ENCODE measurements around the gene THAP4.
"Not testable (repeated sequence)": the region's sequence is repeated elsewhere in the genome, so short reads cannot be mapped to it uniquely, and the experiment has no call there.

THAP4 gene

DNA sequence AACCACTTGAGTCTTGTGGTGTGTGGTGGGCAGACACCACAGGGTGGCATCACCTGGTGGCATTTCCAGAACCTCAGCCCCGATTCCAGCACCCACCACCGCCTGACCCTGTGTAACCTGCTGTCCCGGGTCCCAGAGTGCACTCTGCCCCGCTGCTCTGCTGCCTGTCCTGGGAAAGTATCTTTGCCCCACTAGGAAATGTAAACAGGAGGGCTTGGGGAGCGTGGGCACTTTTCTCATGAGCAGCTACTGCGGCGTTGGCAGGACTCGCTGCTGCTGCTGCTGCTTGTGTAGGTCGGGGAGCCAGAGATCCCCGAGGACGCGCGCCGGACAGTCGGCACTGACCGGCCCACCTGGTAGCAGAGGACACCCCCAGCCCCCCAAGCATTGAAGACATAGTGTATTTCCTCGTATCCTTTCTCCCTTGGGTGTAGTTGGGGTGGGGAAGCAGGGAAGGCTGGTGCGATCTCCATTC lies 36.3 kb upstream of the THAP4 start:
- H3K4me3 ChIP-seq (ENCODE audit: low read length), result no peak overlapping the region
- H3K36me3 ChIP-seq (ENCODE audit: control insufficient read depth, low read depth, low read length), result peaks cover 39% of the 10 kb centered on the region
- H3K4me1 ChIP-seq (ENCODE audit: control insufficient read depth, low read depth, low read length), result no peaks in the 10 kb centered on the region
- no peaks in the 10 kb centered on the region for H3K9me3 ChIP-seq (ENCODE audit: control insufficient read depth, low read depth, low read length)
- no peaks in the 10 kb centered on the region for H3K27me3 ChIP-seq (ENCODE audit: control insufficient read depth, insufficient read depth, low read length)
- H3K27ac ChIP-seq (ENCODE audit: low read length), result no peak overlapping the region
- H3K9ac ChIP-seq (ENCODE audit: low read length), result no peak overlapping the region

DNA sequence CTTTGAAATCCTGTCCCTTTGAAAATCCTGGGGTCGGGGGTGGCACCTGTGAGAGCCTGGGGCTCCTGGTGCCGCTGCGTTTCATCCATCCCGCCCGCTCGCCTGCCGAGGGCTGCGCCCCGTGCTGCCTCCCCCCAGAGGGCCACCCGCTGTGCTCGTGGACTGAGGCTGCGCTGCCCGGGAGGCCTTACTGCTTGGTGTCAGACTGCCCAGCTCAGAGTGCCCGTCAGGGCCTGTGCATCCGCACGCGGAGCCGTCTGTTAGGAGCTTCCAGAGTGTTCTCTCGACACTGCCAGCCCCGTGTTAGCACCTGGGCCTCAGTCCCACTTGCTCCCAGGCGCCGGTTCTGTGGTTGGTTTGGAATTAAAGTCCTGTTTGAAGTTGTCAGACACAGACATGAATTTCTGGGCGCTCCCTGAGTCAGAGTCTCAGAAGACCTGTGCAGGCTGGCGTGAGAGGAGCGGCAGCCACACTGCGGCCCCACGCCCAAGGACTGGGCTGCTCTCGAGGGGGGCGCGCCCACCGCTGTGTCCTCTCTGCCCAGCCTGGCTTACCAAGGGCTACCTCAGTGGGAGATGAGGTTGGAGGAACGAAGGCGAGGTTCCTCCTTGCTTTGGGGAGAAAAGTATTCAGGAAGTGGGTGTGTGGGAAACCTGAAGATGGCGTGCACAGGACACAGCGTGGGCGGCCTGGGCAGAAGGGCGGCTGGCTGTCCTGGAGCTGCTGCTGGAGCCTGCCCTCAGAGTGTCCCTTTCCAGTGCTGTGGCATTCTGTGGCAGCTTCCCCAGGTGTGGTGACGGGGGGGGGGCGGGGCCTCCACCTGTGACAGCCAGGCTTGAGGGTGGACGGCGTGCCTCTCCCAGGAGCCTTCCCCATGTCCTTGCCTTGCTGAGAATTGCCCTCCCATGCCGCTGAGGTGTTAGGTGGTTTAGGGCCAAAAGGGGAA lies 35.6 kb upstream of the THAP4 start:
- Histone ChIP-seq H3K36me3 (ENCODE audit: control insufficient read depth, low read depth, low read length) (peaks cover 38% of the 10 kb centered on the region), H3K27me3 (ENCODE audit: control insufficient read depth, insufficient read depth, low read length) (no peaks in the 10 kb centered on the region), H3K4me1 (ENCODE audit: control insufficient read depth, low read depth, low read length) (no peaks in the 10 kb centered on the region), H3K9me3 (ENCODE audit: control insufficient read depth, low read depth, low read length) (no peaks in the 10 kb centered on the region), H3K4me3 (ENCODE audit: low read length) (no peak overlapping the region), H3K9ac (ENCODE audit: low read length) (no peak overlapping the region), H3K27ac (ENCODE audit: low read length) (no peak overlapping the region)

DNA sequence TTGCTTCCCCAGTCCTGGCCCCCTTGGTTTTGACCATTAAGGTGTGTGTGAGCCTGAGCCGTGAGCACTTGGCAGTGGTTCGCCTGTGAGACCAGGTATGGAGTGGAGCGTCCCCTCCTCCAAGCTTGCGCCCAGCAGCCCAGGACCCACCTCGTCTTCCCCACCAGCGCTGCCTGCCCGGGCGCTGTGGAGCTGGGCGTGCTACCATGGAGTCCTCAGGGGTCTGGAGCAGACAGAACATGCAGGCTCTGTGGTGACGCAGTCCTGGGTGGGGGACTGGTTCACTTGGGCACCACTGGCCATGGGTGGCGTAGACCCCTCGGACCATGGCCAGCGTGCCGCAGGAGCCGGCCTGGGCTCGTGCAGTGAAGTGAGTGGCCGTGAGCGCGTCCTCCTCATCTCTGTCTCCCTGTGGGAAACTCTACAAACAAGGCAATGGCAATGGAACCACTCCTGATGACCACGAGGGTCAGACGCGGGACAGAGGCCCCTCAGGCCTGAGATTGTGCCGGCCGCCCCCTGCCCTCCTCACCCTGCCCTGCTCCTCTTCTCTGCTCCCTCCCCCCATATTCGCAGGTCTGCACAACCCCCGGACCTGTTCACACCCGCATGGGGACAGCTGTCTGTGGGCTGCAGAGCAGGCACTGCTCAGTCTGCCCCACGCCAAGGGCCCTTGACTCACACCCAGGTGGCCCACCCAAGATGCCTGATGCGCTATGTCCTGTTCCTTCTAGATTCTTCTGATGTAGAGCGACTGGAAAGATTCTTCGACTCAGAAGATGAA lies 34.7 kb upstream of the THAP4 start:
- H3K9me3 ChIP-seq (ENCODE audit: control insufficient read depth, low read depth, low read length), result no peaks in the 10 kb centered on the region
- H3K4me3 ChIP-seq (ENCODE audit: low read length), result no peak overlapping the region
- H3K9ac ChIP-seq (ENCODE audit: low read length), result no peak overlapping the region
- H3K27me3 ChIP-seq (ENCODE audit: control insufficient read depth, insufficient read depth, low read length), result no peaks in the 10 kb centered on the region
- no peaks in the 10 kb centered on the region for H3K4me1 ChIP-seq (ENCODE audit: control insufficient read depth, low read depth, low read length)
- no peak overlapping the region for H3K27ac ChIP-seq (ENCODE audit: low read length)
- H3K36me3 ChIP-seq (ENCODE audit: control insufficient read depth, low read depth, low read length), result peaks cover 34% of the 10 kb centered on the region

DNA sequence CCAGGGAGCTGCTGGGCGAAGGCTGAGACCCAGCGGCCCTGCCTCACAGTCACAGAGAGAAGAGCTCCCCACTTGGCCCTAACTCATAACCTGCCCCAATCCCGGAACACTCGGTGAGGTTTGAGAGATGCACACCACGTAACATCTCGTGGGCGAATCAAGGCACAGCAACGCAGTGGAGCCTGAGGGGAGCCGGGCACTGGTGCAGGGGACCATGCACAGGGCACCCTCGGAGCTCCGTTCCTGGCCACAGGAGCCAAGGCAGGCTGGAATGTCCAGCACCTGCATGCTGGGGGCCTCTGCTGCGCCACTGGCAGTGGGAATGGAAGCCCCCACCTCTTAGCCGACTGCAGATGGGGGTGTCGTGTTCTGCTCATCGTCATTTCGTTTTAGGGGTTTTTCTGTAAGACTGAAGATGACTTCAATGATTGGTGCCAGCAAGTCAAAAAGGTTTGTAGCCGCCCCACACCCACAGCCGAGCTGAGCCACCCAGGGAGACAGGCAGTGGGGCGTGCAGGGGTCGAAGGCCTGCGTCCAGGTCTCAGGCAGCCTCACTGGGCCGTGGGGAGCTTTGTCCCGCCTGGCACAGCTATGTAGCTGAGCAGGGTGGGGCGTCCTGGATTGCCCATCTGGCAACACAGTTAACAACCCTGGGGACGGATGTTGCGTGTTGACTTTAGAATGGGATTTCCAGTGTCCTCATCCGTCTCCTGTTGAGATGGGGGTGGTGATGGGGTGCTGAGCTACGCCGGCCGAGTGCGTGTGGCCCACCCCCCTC lies 33.6 kb upstream of the THAP4 start:
- H3K27ac ChIP-seq (ENCODE audit: low read length), result no peak overlapping the region
- peaks cover 30% of the 10 kb centered on the region for H3K36me3 ChIP-seq (ENCODE audit: control insufficient read depth, low read depth, low read length)
- no peaks in the 10 kb centered on the region for H3K27me3 ChIP-seq (ENCODE audit: control insufficient read depth, insufficient read depth, low read length)
- no peaks in the 10 kb centered on the region for H3K4me1 ChIP-seq (ENCODE audit: control insufficient read depth, low read depth, low read length)
- no peak overlapping the region for H3K4me3 ChIP-seq (ENCODE audit: low read length)
- H3K9ac ChIP-seq (ENCODE audit: low read length), result no peak overlapping the region
- no peaks in the 10 kb centered on the region for H3K9me3 ChIP-seq (ENCODE audit: control insufficient read depth, low read depth, low read length)

DNA sequence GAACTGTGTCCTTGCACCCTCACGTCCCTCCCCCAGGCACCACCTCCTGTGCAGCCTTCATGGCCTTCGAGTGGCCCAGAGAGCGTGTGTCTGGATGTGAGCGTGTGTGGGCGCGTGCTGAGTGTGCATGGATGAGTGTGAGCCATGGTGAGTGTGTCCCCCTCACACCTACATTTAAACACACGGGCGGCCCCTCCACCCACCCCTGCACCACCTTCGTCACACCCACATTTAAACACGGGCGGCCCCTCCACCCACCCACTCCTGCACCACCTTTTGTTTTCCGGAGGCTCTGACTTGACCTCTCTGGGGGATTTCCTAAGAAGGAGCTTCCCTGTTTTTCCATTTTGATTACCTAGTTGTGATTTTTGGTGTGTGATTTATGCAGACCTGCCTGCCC lies 31.9 kb upstream of the THAP4 start:
- H3K27ac ChIP-seq (ENCODE audit: low read length), result no peak overlapping the region
- peaks cover 27% of the 10 kb centered on the region for H3K36me3 ChIP-seq (ENCODE audit: control insufficient read depth, low read depth, low read length)

DNA sequence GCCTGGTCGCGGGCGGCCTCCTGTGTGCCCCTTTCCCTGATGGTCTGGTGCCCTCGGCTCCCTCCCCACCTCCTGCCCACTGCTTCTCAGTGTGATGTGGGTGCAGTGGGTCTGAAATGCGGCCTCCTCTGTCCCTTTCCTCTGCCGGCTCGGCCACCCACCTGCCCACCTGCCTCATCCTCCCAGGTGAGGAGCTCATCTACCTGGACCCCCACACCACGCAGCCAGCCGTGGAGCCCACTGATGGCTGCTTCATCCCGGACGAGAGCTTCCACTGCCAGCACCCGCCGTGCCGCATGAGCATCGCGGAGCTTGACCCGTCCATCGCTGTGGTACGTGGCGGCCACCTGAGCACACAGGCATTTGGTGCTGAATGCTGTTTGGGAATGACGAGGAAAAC lies 31.4 kb upstream of the THAP4 start:
- H3K9me3 ChIP-seq (ENCODE audit: control insufficient read depth, low read depth, low read length), result no peaks in the 10 kb centered on the region
- H3K27me3 ChIP-seq (ENCODE audit: control insufficient read depth, insufficient read depth, low read length), result no peaks in the 10 kb centered on the region
- no peak overlapping the region for H3K9ac ChIP-seq (ENCODE audit: low read length)
- H3K4me3 ChIP-seq (ENCODE audit: low read length), result no peak overlapping the region
- no peaks in the 10 kb centered on the region for H3K4me1 ChIP-seq (ENCODE audit: control insufficient read depth, low read depth, low read length)
- H3K36me3 ChIP-seq (ENCODE audit: control insufficient read depth, low read depth, low read length), result peaks cover 27% of the 10 kb centered on the region
- no peak overlapping the region for H3K27ac ChIP-seq (ENCODE audit: low read length)

More for the DNA sequence above, 31.9 kb upstream of the THAP4 start:
- H3K9ac ChIP-seq (ENCODE audit: low read length), result no peak overlapping the region
- H3K27me3 ChIP-seq (ENCODE audit: control insufficient read depth, insufficient read depth, low read length), result no peaks in the 10 kb centered on the region
- no peak overlapping the region for H3K4me3 ChIP-seq (ENCODE audit: low read length)
- H3K4me1 ChIP-seq (ENCODE audit: control insufficient read depth, low read depth, low read length), result no peaks in the 10 kb centered on the region
- no peaks in the 10 kb centered on the region for H3K9me3 ChIP-seq (ENCODE audit: control insufficient read depth, low read depth, low read length)

DNA sequence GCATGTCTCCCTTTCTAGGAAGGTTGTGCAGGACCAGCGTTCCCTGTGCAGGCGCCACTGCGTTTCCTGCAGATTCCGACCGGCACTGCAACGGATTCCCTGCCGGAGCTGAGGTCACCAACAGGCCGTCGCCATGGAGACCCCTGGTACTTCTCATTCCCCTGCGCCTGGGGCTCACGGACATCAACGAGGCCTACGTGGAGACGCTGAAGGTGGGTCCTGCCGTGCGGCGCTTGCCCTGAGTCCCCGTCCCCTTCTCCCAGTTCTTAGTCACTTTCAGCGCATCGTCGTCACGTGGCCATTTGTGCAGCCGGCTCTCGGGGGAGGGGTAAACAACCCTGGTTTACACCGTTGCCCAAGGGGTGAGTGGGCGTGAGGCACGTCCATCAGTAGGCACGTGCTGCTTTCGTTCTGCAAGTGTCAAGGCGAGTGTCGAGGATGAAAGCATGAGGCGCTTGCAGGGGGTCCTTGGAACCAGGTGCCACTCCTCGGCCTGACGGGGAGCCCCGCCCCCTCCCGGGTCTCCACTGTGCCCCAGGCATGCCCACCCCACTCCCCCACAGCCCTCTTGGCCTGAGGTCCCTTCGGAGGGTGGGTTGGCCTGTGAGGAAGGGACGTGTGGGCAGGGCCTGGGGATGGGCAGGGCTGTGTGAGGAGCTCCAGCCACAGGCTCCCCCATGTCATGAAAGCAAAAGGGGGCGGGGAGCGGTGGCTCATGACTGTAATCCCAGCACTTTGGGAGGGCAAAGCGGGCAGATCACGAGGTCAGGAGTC lies 29.9 kb upstream of the THAP4 start:
- Histone ChIP-seq H3K27me3 (ENCODE audit: control insufficient read depth, insufficient read depth, low read length) (no peaks in the 10 kb centered on the region), H3K27ac (ENCODE audit: low read length) (no peak overlapping the region), H3K4me3 (ENCODE audit: low read length) (no peak overlapping the region), H3K4me1 (ENCODE audit: control insufficient read depth, low read depth, low read length) (no peaks in the 10 kb centered on the region), H3K9ac (ENCODE audit: low read length) (no peak overlapping the region), H3K36me3 (ENCODE audit: control insufficient read depth, low read depth, low read length) (peaks cover 27% of the 10 kb centered on the region), H3K9me3 (ENCODE audit: control insufficient read depth, low read depth, low read length) (no peaks in the 10 kb centered on the region)

DNA sequence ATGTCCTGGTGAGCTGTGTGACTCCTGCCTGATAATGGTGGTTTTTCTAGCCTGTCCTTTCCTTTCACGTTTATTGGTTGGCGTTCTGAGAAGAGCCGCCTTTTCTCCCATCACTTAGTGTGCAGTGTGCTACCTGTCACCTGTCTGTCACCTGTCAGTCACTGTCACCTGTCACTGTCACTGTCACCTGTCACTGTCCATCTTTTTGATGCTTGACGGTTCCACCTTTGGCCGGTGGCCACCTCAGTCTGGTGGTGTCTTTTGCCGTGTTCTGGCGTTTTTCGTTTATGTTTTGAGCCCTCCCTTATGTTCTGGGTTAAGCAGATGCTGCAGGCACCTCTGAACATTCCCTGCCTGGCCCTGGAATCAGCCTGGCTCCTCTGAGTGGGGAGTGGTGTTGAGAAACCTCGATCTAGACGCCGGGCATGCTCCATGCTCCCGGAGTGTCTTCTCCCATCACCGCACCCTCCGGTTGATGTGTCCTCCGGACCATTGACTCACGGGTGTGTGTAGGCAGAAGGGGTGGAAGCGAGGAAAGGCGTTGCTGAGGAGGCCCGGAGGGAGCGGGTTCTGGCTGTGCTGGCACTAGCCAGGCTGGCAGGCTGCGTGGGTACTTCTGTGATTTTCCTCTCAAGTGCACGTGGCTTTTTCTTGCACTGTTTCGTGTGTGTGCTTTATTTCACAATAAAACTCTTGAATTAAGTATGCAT lies 28.9 kb upstream of the THAP4 start:
- H3K9ac ChIP-seq (ENCODE audit: low read length), result no peak overlapping the region
- peaks cover 33% of the 10 kb centered on the region for H3K36me3 ChIP-seq (ENCODE audit: control insufficient read depth, low read depth, low read length)
- H3K27ac ChIP-seq (ENCODE audit: low read length), result no peak overlapping the region
- H3K9me3 ChIP-seq (ENCODE audit: control insufficient read depth, low read depth, low read length), result no peaks in the 10 kb centered on the region
- H3K4me3 ChIP-seq (ENCODE audit: low read length), result no peak overlapping the region
- H3K27me3 ChIP-seq (ENCODE audit: control insufficient read depth, insufficient read depth, low read length), result no peaks in the 10 kb centered on the region
- no peaks in the 10 kb centered on the region for H3K4me1 ChIP-seq (ENCODE audit: control insufficient read depth, low read depth, low read length)

DNA sequence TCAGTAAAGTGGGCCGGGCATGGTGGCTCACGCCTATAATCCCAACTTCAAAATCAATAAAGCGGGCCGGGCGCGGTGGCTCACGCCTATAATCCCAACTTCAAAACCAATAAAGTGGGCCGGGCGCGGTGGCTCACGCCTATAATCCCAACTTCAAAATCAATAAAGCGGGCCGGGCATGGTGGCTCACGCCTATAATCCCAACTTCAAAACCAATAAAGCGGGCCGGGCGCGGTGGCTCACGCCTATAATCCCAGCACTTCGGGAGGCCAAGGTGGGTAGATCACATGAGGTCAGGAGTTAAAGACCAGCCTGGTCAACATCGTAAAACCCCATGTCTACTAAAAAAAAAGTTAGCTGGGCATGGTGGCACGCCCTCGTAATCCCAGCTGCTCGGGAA lies 25.8 kb upstream of the THAP4 start:
- not testable (repeated sequence) for H3K27ac ChIP-seq (ENCODE audit: low read length); H3K4me1 ChIP-seq (ENCODE audit: control insufficient read depth, low read depth, low read length); H3K9me3 ChIP-seq (ENCODE audit: control insufficient read depth, low read depth, low read length); H3K27me3 ChIP-seq (ENCODE audit: control insufficient read depth, insufficient read depth, low read length); H3K4me3 ChIP-seq (ENCODE audit: low read length); H3K9ac ChIP-seq (ENCODE audit: low read length)
- H3K36me3 ChIP-seq (ENCODE audit: control insufficient read depth, low read depth, low read length), result peaks cover 32% of the 10 kb centered on the region

DNA sequence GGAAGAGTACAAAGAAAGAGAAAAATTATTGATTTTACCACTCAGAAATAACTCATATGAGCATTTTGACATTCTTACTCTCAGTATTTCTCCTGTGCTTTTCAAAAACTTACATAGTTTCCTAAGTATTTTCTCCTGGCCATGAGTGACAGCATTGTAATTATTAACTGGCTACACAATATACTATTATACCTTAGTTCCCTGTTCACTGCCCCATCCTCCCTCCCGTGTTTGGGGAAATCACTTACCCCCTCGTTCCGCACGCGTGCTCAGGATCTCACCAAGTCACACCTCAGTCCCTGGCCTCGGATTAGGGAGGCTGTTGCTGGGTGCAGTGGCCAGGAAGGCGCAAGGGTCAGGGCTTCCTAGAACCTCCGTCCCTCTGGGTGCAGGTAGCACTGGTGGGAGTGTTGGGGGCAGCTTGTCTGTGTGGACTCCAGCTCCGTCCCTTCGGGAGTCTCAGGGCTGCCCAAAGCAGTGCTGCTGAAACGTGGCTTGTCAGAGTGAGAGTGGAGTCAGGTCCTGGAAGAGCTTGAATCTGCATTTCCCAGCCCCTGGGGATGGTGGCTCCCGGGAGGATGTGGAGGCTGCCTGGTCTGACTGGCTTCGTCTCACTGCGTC lies 23.7 kb upstream of the THAP4 start:
- Histone ChIP-seq H3K4me3 (ENCODE audit: low read length) (no peak overlapping the region), H3K4me1 (ENCODE audit: control insufficient read depth, low read depth, low read length) (no peaks in the 10 kb centered on the region), H3K9ac (ENCODE audit: low read length) (no peak overlapping the region), H3K27ac (ENCODE audit: low read length) (no peak overlapping the region), H3K36me3 (ENCODE audit: control insufficient read depth, low read depth, low read length) (peaks cover 30% of the 10 kb centered on the region), H3K9me3 (ENCODE audit: control insufficient read depth, low read depth, low read length) (no peaks in the 10 kb centered on the region), H3K27me3 (ENCODE audit: control insufficient read depth, insufficient read depth, low read length) (no peaks in the 10 kb centered on the region)
